Spleen (tissue), 7 donors: ENCODE results near the gene ADRB2.
A peak's percentile ranks its signal among the peaks of the same experiment; 100 is the strongest.

Source experiments
- POLR2A ChIP-seq, 3 donors: fragments of 450-650 bp; IDR thresholded peaks; one replicate each; pipeline ENCODE4 v1.5.1; 2017; ENCODE audit warnings: antibody characterized with exemption in 3 of 3, mild to moderate bottlenecking in 1 of 3
- TF ChIP-seq, protein P1 (sequence below), 11 experiments: fragments of 200-600 bp in 7 of 11; fragments of 450-650 bp in 4 of 11; sonication (generic) in 4 of 11; IDR thresholded peaks in 8 of 11; conservative IDR thresholded peaks in 3 of 11; 1 replicate in 7 of 11; 2 replicates in 4 of 11; pipeline versions ENCODE4 v1.4.0 to v1.8.0; 2016 to 2021; ENCODE audit warnings: antibody characterized with exemption in 11 of 11, inconsistent platforms in 4 of 11, mild to moderate bottlenecking in 1 of 11
- donor health status: DM: no; HTN: no; CAD: no; lungs with moderate emphysema.
- donor health status: DM: no; HTN: no; CAD: no.
- donor health status: DM: no; HTN: no; CAD: no.

DNA sequence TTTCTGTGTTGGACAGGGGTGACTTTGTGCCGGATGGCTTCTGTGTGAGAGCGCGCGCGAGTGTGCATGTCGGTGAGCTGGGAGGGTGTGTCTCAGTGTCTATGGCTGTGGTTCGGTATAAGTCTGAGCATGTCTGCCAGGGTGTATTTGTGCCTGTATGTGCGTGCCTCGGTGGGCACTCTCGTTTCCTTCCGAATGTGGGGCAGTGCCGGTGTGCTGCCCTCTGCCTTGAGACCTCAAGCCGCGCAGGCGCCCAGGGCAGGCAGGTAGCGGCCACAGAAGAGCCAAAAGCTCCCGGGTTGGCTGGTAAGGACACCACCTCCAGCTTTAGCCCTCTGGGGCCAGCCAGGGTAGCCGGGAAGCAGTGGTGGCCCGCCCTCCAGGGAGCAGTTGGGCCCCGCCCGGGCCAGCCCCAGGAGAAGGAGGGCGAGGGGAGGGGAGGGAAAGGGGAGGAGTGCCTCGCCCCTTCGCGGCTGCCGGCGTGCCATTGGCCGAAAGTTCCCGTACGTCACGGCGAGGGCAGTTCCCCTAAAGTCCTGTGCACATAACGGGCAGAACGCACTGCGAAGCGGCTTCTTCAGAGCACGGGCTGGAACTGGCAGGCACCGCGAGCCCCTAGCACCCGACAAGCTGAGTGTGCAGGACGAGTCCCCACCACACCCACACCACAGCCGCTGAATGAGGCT is at the start of gene ADRB2:
- TF ChIP-seq, protein P1, sequence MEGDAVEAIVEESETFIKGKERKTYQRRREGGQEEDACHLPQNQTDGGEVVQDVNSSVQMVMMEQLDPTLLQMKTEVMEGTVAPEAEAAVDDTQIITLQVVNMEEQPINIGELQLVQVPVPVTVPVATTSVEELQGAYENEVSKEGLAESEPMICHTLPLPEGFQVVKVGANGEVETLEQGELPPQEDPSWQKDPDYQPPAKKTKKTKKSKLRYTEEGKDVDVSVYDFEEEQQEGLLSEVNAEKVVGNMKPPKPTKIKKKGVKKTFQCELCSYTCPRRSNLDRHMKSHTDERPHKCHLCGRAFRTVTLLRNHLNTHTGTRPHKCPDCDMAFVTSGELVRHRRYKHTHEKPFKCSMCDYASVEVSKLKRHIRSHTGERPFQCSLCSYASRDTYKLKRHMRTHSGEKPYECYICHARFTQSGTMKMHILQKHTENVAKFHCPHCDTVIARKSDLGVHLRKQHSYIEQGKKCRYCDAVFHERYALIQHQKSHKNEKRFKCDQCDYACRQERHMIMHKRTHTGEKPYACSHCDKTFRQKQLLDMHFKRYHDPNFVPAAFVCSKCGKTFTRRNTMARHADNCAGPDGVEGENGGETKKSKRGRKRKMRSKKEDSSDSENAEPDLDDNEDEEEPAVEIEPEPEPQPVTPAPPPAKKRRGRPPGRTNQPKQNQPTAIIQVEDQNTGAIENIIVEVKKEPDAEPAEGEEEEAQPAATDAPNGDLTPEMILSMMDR (IDR thresholded peaks at IDR 0.05 in 8 of 11, conservative IDR thresholded peaks at IDR 0.05 in 3 of 11): peak in 6 of 11 experiments; percentile 14 to 50 (median 30)
- peak; percentile 85 to 98 (median 95) for TF ChIP-seq POLR2A (IDR thresholded peaks at IDR 0.05)
